IPS-18a (cell line): Measurements from ENCODE around the gene CCDC190.
"Not testable (repeated sequence)": the region's sequence is repeated elsewhere in the genome, so short reads cannot be mapped to it uniquely, and the experiment has no call there.

ENCODE experiments used
- H3K27ac ChIP-seq: one replicate; pipeline ENCODE4 v1.5.1; 2013; ENCODE audit warnings: low read length
- H3K27me3 ChIP-seq: one replicate; pipeline ENCODE4 v1.6.1; 2013; ENCODE audit warnings: mild to moderate bottlenecking, low read length; ENCODE audit not compliant: control insufficient read depth, insufficient read depth
- H3K36me3 ChIP-seq: one replicate; pipeline ENCODE4 v1.6.1; 2013; ENCODE audit warnings: low read depth, low read length; ENCODE audit not compliant: control insufficient read depth
- H3K4me1 ChIP-seq: one replicate; pipeline ENCODE4 v1.6.1; 2013; ENCODE audit warnings: low read depth, low read length; ENCODE audit not compliant: control insufficient read depth
- H3K4me3 ChIP-seq: one replicate; pipeline ENCODE4 v1.5.1; 2013; ENCODE audit warnings: low read length
- H3K9ac ChIP-seq: one replicate; pipeline ENCODE4 v1.6.1; 2013; ENCODE audit warnings: mild to moderate bottlenecking, low read length, moderate library complexity
- H3K9me3 ChIP-seq: one replicate; pipeline ENCODE4 v1.6.1; 2013; ENCODE audit warnings: low read depth, low read length; ENCODE audit not compliant: control insufficient read depth

Gene CCDC190

GRCh38 chr1:162823771-162824525, 37.0 kb downstream of the CCDC190 start:
- Histone ChIP-seq H3K36me3 (no peaks in the 10 kb centered on the region), H3K9me3 (no peaks in the 10 kb centered on the region), H3K9ac (no peak overlapping the region), H3K4me3 (no peak overlapping the region), H3K4me1 (peaks cover 9% of the 10 kb centered on the region), H3K27me3 (peaks cover 12% of the 10 kb centered on the region), H3K27ac (no peak overlapping the region)

- H3K9ac ChIP-seq: peak overlapping the region; percentile 18
- no peak overlapping the region for H3K27ac ChIP-seq
- H3K9me3 ChIP-seq: no peaks in the 10 kb centered on the region
- H3K4me1 ChIP-seq: peaks cover 9% of the 10 kb centered on the region
- H3K27me3 ChIP-seq: peaks cover 12% of the 10 kb centered on the region
- H3K4me3 ChIP-seq: peak overlapping the region; percentile 77
- H3K36me3 ChIP-seq: no peaks in the 10 kb centered on the region
These were observed 37.7 kb downstream of the CCDC190 start for GRCh38 chr1:162823231-162823630.

- peaks cover 12% of the 10 kb centered on the region for H3K27me3 ChIP-seq
- peaks cover 9% of the 10 kb centered on the region for H3K4me1 ChIP-seq
- no peak overlapping the region for H3K27ac ChIP-seq
- H3K9ac ChIP-seq: peak overlapping the region; percentile 18
- no peaks in the 10 kb centered on the region for H3K36me3 ChIP-seq
- peak overlapping the region; percentile 77 for H3K4me3 ChIP-seq
- no peaks in the 10 kb centered on the region for H3K9me3 ChIP-seq
These were observed 38.4 kb downstream of the CCDC190 start for GRCh38 chr1:162822391-162823200.

GRCh38 chr1:162818666-162819065, 42.3 kb downstream of the CCDC190 start:
- not testable (repeated sequence) for H3K27ac ChIP-seq, H3K4me3 ChIP-seq, H3K4me1 ChIP-seq

GRCh38 chr1:162818136-162818535, 42.8 kb downstream of the CCDC190 start:
- H3K36me3 ChIP-seq, H3K9ac ChIP-seq, H3K9me3 ChIP-seq, H3K4me1 ChIP-seq, H3K27ac ChIP-seq, H3K4me3 ChIP-seq: not testable (repeated sequence)
- peaks cover 11% of the 10 kb centered on the region for H3K27me3 ChIP-seq

More at GRCh38 chr1:162818666-162819065, 42.3 kb downstream of the CCDC190 start:
- not testable (repeated sequence) for H3K36me3 ChIP-seq, H3K9me3 ChIP-seq, H3K9ac ChIP-seq
- H3K27me3 ChIP-seq: peaks cover 12% of the 10 kb centered on the region

- H3K27me3 ChIP-seq, H3K36me3 ChIP-seq, H3K4me3 ChIP-seq: not testable (repeated sequence)
These were observed 48.6 kb downstream of the CCDC190 start for GRCh38 chr1:162812357-162812756.

GRCh38 chr1:162807503-162807902, 53.5 kb downstream of the CCDC190 start:
- not testable (repeated sequence) for H3K27me3 ChIP-seq, H3K9ac ChIP-seq, H3K4me1 ChIP-seq, H3K9me3 ChIP-seq, H3K27ac ChIP-seq, H3K4me3 ChIP-seq
- H3K36me3 ChIP-seq: peaks cover 17% of the 10 kb centered on the region

More at GRCh38 chr1:162812357-162812756, 48.6 kb downstream of the CCDC190 start:
- H3K9me3 ChIP-seq, H3K4me1 ChIP-seq, H3K9ac ChIP-seq, H3K27ac ChIP-seq: not testable (repeated sequence)
